GM23338 (cell line): ENCODE results near the gene SNTG2. TPM values are rescaled to one million over a fixed set of nuclear protein-coding genes. Genes with fewer than 3 reads are reported as not detected.

Experiments used
- ATAC-seq: fragments of 200-7000 bp; cut with Tn5 transposase; 3 replicates; pipeline ENCODE4 v1.9.1; 2020
- DNase-seq: peaks from one replicate; pipeline ENCODE4 v3.0.0-alpha.2; 2015; ENCODE audit warnings: low spot score
- H2AFZ ChIP-seq: fragments of 200-600 bp; sonication (generic); 2 replicates; pipeline ENCODE4 v1.8.0; 2016; ENCODE audit warnings: antibody characterized with exemption, mild to moderate bottlenecking, moderate library complexity
- H3F3A ChIP-seq: fragments of 200-600 bp; sonication (generic); replicated peaks from 2 replicates; pipeline ENCODE4 v1.8.0; 2017; ENCODE audit warnings: antibody characterized with exemption, mixed run types, low read depth
- H3K27ac ChIP-seq: fragments of 200-600 bp; sonication (generic); 2 replicates; pipeline ENCODE4 v1.6.1; 2016; ENCODE audit warnings: low read depth
- H3K27me3 ChIP-seq: fragments of 200-600 bp; sonication (generic); 2 replicates; pipeline ENCODE4 v1.8.0; 2016; ENCODE audit warnings: mild to moderate bottlenecking, mixed run types, moderate library complexity; ENCODE audit not compliant: insufficient read depth
- H3K36me3 ChIP-seq: fragments of 200-600 bp; sonication (generic); 2 replicates; pipeline ENCODE4 v1.8.0; 2016; ENCODE audit warnings: mild to moderate bottlenecking; ENCODE audit not compliant: insufficient read depth
- H3K4me1 ChIP-seq: fragments of 200-600 bp; sonication (generic); 2 replicates; pipeline ENCODE4 v1.8.0; 2016; ENCODE audit warnings: mild to moderate bottlenecking, moderate library complexity; ENCODE audit not compliant: insufficient read depth
- H3K4me2 ChIP-seq: fragments of 200-600 bp; sonication (generic); 2 replicates; pipeline ENCODE4 v1.7.1; 2017; ENCODE audit warnings: mixed run types
- H3K4me3 ChIP-seq: fragments of 200-600 bp; sonication (generic); 2 replicates; pipeline ENCODE4 v1.6.1; 2016; ENCODE audit warnings: mixed run types
- H3K79me2 ChIP-seq: fragments of 200-600 bp; sonication (generic); replicated peaks from 2 replicates; pipeline ENCODE4 v1.8.0; 2017; ENCODE audit warnings: mild to moderate bottlenecking; ENCODE audit not compliant: insufficient read depth
- H3K9me2 ChIP-seq: fragments of 200-600 bp; sonication (generic); 2 replicates; pipeline ENCODE4 v1.8.0; 2017; ENCODE audit not compliant: insufficient read depth
- H4K20me1 ChIP-seq: fragments of 200-600 bp; sonication (generic); replicated peaks from 2 replicates; pipeline ENCODE4 v1.8.0; 2017; ENCODE audit warnings: mild to moderate bottlenecking; ENCODE audit not compliant: insufficient read depth
- H3K27ac Mint-ChIP-seq: 2 replicates; pipeline ENCODE4 v1.8.0; 2020; ENCODE audit warnings: inconsistent platforms, mild to moderate bottlenecking, moderate library complexity, mixed read lengths
- H3K27me3 Mint-ChIP-seq: 3 replicates; pipeline ENCODE4 v1.8.0; 2022; ENCODE audit warnings: low read depth, mild to moderate bottlenecking, moderate library complexity, mixed read lengths, inconsistent platforms; ENCODE audit not compliant: insufficient read depth, poor library complexity
- H3K36me3 Mint-ChIP-seq: 3 replicates; pipeline ENCODE4 v1.8.0; 2021; ENCODE audit warnings: low read depth, mild to moderate bottlenecking, inconsistent platforms, moderate library complexity, mixed read lengths
- H3K4me1 Mint-ChIP-seq: 3 replicates; pipeline ENCODE4 v1.8.0; 2020; ENCODE audit warnings: mild to moderate bottlenecking, inconsistent platforms, mixed read lengths
- H3K4me3 Mint-ChIP-seq: 3 replicates; pipeline ENCODE4 v1.8.0; 2021; ENCODE audit warnings: moderate library complexity, mild to moderate bottlenecking, inconsistent platforms, mixed read lengths
- H3K9me3 Mint-ChIP-seq: 3 replicates; pipeline ENCODE4 v1.8.0; 2020; ENCODE audit warnings: moderate library complexity, mild to moderate bottlenecking, inconsistent platforms, mixed read lengths
- CTCF ChIP-seq, 2 experiments: fragments of 200-600 bp in 1 of 2; sonication (generic) in 1 of 2; conservative IDR thresholded peaks; 2 replicates each; pipeline versions ENCODE4 v1.5.1 to v1.6.1; 2016 to 2017; ENCODE audit warnings: antibody characterized with exemption in 2 of 2, low read depth in 2 of 2, mild to moderate bottlenecking in 2 of 2, moderate library complexity in 1 of 2
- ETS1 ChIP-seq: IDR thresholded peaks from 2 replicates; pipeline ENCODE4 v1.6.1; 2016; ENCODE audit warnings: antibody characterized with exemption
- EZH2 ChIP-seq: fragments of 200-600 bp; sonication (generic); IDR thresholded peaks from one replicate; pipeline ENCODE4 v1.8.0; 2017; ENCODE audit warnings: antibody characterized with exemption, mild to moderate bottlenecking, low read depth; ENCODE audit not compliant: unreplicated experiment
- EZH2phosphoT487 ChIP-seq: fragments of 200-600 bp; sonication (generic); IDR thresholded peaks from one replicate; pipeline ENCODE4 v1.8.1; 2018; ENCODE audit warnings: antibody characterized with exemption; ENCODE audit not compliant: unreplicated experiment
- JUNB ChIP-seq: IDR thresholded peaks from one replicate; pipeline ENCODE4 v1.6.1; 2016; ENCODE audit warnings: antibody characterized with exemption; ENCODE audit not compliant: unreplicated experiment
- NANOG ChIP-seq: IDR thresholded peaks from 2 replicates; pipeline ENCODE4 v1.6.1; 2016; ENCODE audit warnings: antibody characterized with exemption, borderline replicate concordance
- POLR2AphosphoS5 ChIP-seq: IDR thresholded peaks from 2 replicates; pipeline ENCODE4 v1.6.1; 2016; ENCODE audit warnings: antibody characterized with exemption, low read depth
- REST ChIP-seq: IDR thresholded peaks from one replicate; pipeline ENCODE4 v1.6.1; 2018; ENCODE audit warnings: antibody characterized with exemption; ENCODE audit not compliant: unreplicated experiment
- ZNF114 ChIP-seq: fragments of 250-450 bp; sonication (Bioruptor Pico); IDR thresholded peaks from 2 replicates; pipeline ENCODE4 v1.5.0; 2020; ENCODE audit warnings: mild to moderate bottlenecking, moderate library complexity
- ZNF331 ChIP-seq: fragments of 250-450 bp; sonication (Bioruptor Pico); IDR thresholded peaks from 2 replicates; pipeline ENCODE4 v1.5.0; 2020; ENCODE audit warnings: low read depth, mild to moderate bottlenecking, moderate library complexity
- polyA plus RNA-seq: library from polyadenylated mRNA; unstranded; fragments of >200 nt; fragmentation: Nextera tagmentation; extraction: Ambion mirVana; gene quantifications from 2 replicates; pipeline ENCODE4 v1.2.1, GENCODE V29; 2016
- total RNA-seq: library from RNA; depleted of rRNA; stranded (reverse); fragments of >200 nt; shearing (Covaris generic); gene quantifications from 2 replicates; pipeline ENCODE4 v1.2.3, GENCODE V29; 2014

Gene SNTG2
- total and polyA plus RNA-seq, 2 experiments from 2014 or later = 27.5 to 60.4 TPM

- TF ChIP-seq REST = no peak
- TF ChIP-seq EZH2 = no peak
- no peak for TF ChIP-seq ETS1
Observed at GRCh38 chr2:1318366-1319009, 367.8 kb downstream of the SNTG2 start (continued).

- H3K27ac Mint-ChIP-seq = no peak overlapping the region
- no peaks in the 10 kb centered on the region; the same call in 1 of the 2 replicates for H3K4me1 ChIP-seq
- DNase-seq (no peak), ATAC-seq (no peak)
- H4K20me1 ChIP-seq = no peaks in the 10 kb centered on the region
- no peaks in the 10 kb centered on the region for H3F3A ChIP-seq
- H3K36me3 Mint-ChIP-seq = no peaks in the 10 kb centered on the region; the same call in 2 of the 3 replicates
- no peak overlapping the region for H3K4me3 ChIP-seq
- H3K9me2 ChIP-seq = 0 out of 2 replicates have a peak, but pooled peaks cover 5% of the 10 kb centered on the region
- peaks cover 3% of the 10 kb centered on the region; the same call in 1 of the 3 replicates for H3K4me1 Mint-ChIP-seq
- H3K4me3 Mint-ChIP-seq = no peak overlapping the region
- H3K9me3 Mint-ChIP-seq = no peaks in the 10 kb centered on the region
- no peak overlapping the region for H3K27ac ChIP-seq
- H3K36me3 ChIP-seq = no peaks in the 10 kb centered on the region
- no peak overlapping the region for H3K4me2 ChIP-seq
- no peak overlapping the region for H2AFZ ChIP-seq
- no peaks in the 10 kb centered on the region for H3K79me2 ChIP-seq
- H3K27me3 ChIP-seq = no peaks in the 10 kb centered on the region
- peaks cover 5% of the 10 kb centered on the region for H3K27me3 Mint-ChIP-seq
- TF ChIP-seq CTCF (conservative IDR thresholded peaks at IDR 0.05; ENCODE audit: low read depth in 2 of 2) (no peak), EZH2phosphoT487 (no peak), JUNB (no peak), ZNF114 (no peak), EZH2 (no peak), POLR2AphosphoS5 (no peak), ZNF331 (no peak), REST (no peak), NANOG (no peak)
Observed at GRCh38 chr2:1319393-1319792, 368.7 kb downstream of the SNTG2 start.
